GM23338 (cell line): Measurements from ENCODE around the gene ARID1B. TPM values are rescaled to one million over a fixed set of nuclear protein-coding genes. Genes with fewer than 3 reads are reported as not detected.

Experiments
- ATAC-seq: fragments of 200-7000 bp; cut with Tn5 transposase; 3 replicates; pipeline ENCODE4 v1.9.1; 2020
- DNase-seq: peaks from one replicate; pipeline ENCODE4 v3.0.0-alpha.2; 2015; ENCODE audit warnings: low spot score
- H2AFZ ChIP-seq: fragments of 200-600 bp; sonication (generic); 2 replicates; pipeline ENCODE4 v1.8.0; 2016; ENCODE audit warnings: antibody characterized with exemption, mild to moderate bottlenecking, moderate library complexity
- H3F3A ChIP-seq: fragments of 200-600 bp; sonication (generic); replicated peaks from 2 replicates; pipeline ENCODE4 v1.8.0; 2017; ENCODE audit warnings: antibody characterized with exemption, mixed run types, low read depth
- H3K27ac ChIP-seq: fragments of 200-600 bp; sonication (generic); 2 replicates; pipeline ENCODE4 v1.6.1; 2016; ENCODE audit warnings: low read depth
- H3K27me3 ChIP-seq: fragments of 200-600 bp; sonication (generic); 2 replicates; pipeline ENCODE4 v1.8.0; 2016; ENCODE audit warnings: mild to moderate bottlenecking, mixed run types, moderate library complexity; ENCODE audit not compliant: insufficient read depth
- H3K36me3 ChIP-seq: fragments of 200-600 bp; sonication (generic); 2 replicates; pipeline ENCODE4 v1.8.0; 2016; ENCODE audit warnings: mild to moderate bottlenecking; ENCODE audit not compliant: insufficient read depth
- H3K4me1 ChIP-seq: fragments of 200-600 bp; sonication (generic); 2 replicates; pipeline ENCODE4 v1.8.0; 2016; ENCODE audit warnings: mild to moderate bottlenecking, moderate library complexity; ENCODE audit not compliant: insufficient read depth
- H3K4me2 ChIP-seq: fragments of 200-600 bp; sonication (generic); 2 replicates; pipeline ENCODE4 v1.7.1; 2017; ENCODE audit warnings: mixed run types
- H3K4me3 ChIP-seq: fragments of 200-600 bp; sonication (generic); 2 replicates; pipeline ENCODE4 v1.6.1; 2016; ENCODE audit warnings: mixed run types
- H3K79me2 ChIP-seq: fragments of 200-600 bp; sonication (generic); replicated peaks from 2 replicates; pipeline ENCODE4 v1.8.0; 2017; ENCODE audit warnings: mild to moderate bottlenecking; ENCODE audit not compliant: insufficient read depth
- H3K9me2 ChIP-seq: fragments of 200-600 bp; sonication (generic); 2 replicates; pipeline ENCODE4 v1.8.0; 2017; ENCODE audit not compliant: insufficient read depth
- H4K20me1 ChIP-seq: fragments of 200-600 bp; sonication (generic); replicated peaks from 2 replicates; pipeline ENCODE4 v1.8.0; 2017; ENCODE audit warnings: mild to moderate bottlenecking; ENCODE audit not compliant: insufficient read depth
- H3K27ac Mint-ChIP-seq: 2 replicates; pipeline ENCODE4 v1.8.0; 2020; ENCODE audit warnings: inconsistent platforms, mild to moderate bottlenecking, moderate library complexity, mixed read lengths
- H3K27me3 Mint-ChIP-seq: 3 replicates; pipeline ENCODE4 v1.8.0; 2022; ENCODE audit warnings: low read depth, mild to moderate bottlenecking, moderate library complexity, mixed read lengths, inconsistent platforms; ENCODE audit not compliant: insufficient read depth, poor library complexity
- H3K36me3 Mint-ChIP-seq: 3 replicates; pipeline ENCODE4 v1.8.0; 2021; ENCODE audit warnings: low read depth, mild to moderate bottlenecking, inconsistent platforms, moderate library complexity, mixed read lengths
- H3K4me1 Mint-ChIP-seq: 3 replicates; pipeline ENCODE4 v1.8.0; 2020; ENCODE audit warnings: mild to moderate bottlenecking, inconsistent platforms, mixed read lengths
- H3K4me3 Mint-ChIP-seq: 3 replicates; pipeline ENCODE4 v1.8.0; 2021; ENCODE audit warnings: moderate library complexity, mild to moderate bottlenecking, inconsistent platforms, mixed read lengths
- H3K9me3 Mint-ChIP-seq: 3 replicates; pipeline ENCODE4 v1.8.0; 2020; ENCODE audit warnings: moderate library complexity, mild to moderate bottlenecking, inconsistent platforms, mixed read lengths
- CREB1 ChIP-seq: fragments of 250-450 bp; sonication (Bioruptor Pico); IDR thresholded peaks from 2 replicates; pipeline ENCODE4 v1.5.0; 2020; ENCODE audit warnings: low read depth, mild to moderate bottlenecking, moderate library complexity
- EZH2 ChIP-seq: fragments of 200-600 bp; sonication (generic); IDR thresholded peaks from one replicate; pipeline ENCODE4 v1.8.0; 2017; ENCODE audit warnings: antibody characterized with exemption, mild to moderate bottlenecking, low read depth; ENCODE audit not compliant: unreplicated experiment
- EZH2phosphoT487 ChIP-seq: fragments of 200-600 bp; sonication (generic); IDR thresholded peaks from one replicate; pipeline ENCODE4 v1.8.1; 2018; ENCODE audit warnings: antibody characterized with exemption; ENCODE audit not compliant: unreplicated experiment
- JUNB ChIP-seq: IDR thresholded peaks from one replicate; pipeline ENCODE4 v1.6.1; 2016; ENCODE audit warnings: antibody characterized with exemption; ENCODE audit not compliant: unreplicated experiment
- NANOG ChIP-seq: IDR thresholded peaks from 2 replicates; pipeline ENCODE4 v1.6.1; 2016; ENCODE audit warnings: antibody characterized with exemption, borderline replicate concordance
- POLR2AphosphoS5 ChIP-seq: IDR thresholded peaks from 2 replicates; pipeline ENCODE4 v1.6.1; 2016; ENCODE audit warnings: antibody characterized with exemption, low read depth
- STAT1 ChIP-seq: IDR thresholded peaks from one replicate; pipeline ENCODE4 v1.6.1; 2016; ENCODE audit warnings: antibody characterized with exemption; ENCODE audit not compliant: unreplicated experiment
- ZNF114 ChIP-seq: fragments of 250-450 bp; sonication (Bioruptor Pico); IDR thresholded peaks from 2 replicates; pipeline ENCODE4 v1.5.0; 2020; ENCODE audit warnings: mild to moderate bottlenecking, moderate library complexity
- ZNF331 ChIP-seq: fragments of 250-450 bp; sonication (Bioruptor Pico); IDR thresholded peaks from 2 replicates; pipeline ENCODE4 v1.5.0; 2020; ENCODE audit warnings: low read depth, mild to moderate bottlenecking, moderate library complexity
- polyA plus RNA-seq: library from polyadenylated mRNA; unstranded; fragments of >200 nt; fragmentation: Nextera tagmentation; extraction: Ambion mirVana; gene quantifications from 2 replicates; pipeline ENCODE4 v1.2.1, GENCODE V29; 2016
- total RNA-seq: library from RNA; depleted of rRNA; stranded (reverse); fragments of >200 nt; shearing (Covaris generic); gene quantifications from 2 replicates; pipeline ENCODE4 v1.2.3, GENCODE V29; 2014
- TF ChIP-seq, protein P1 (sequence below): IDR thresholded peaks from 2 replicates; pipeline ENCODE4 v1.6.1; 2016; ENCODE audit warnings: antibody characterized with exemption
- TF ChIP-seq, protein P2 (sequence below): IDR thresholded peaks from one replicate; pipeline ENCODE4 v1.6.1; 2018; ENCODE audit warnings: antibody characterized with exemption; ENCODE audit not compliant: unreplicated experiment
- TF ChIP-seq, protein P3 (sequence below): fragments of 250-450 bp; sonication (Bioruptor Pico); IDR thresholded peaks from 2 replicates; pipeline ENCODE4 v1.5.0; 2020; ENCODE audit warnings: mild to moderate bottlenecking, moderate library complexity
- TF ChIP-seq, protein P4 (sequence below), 2 experiments: fragments of 200-600 bp in 1 of 2; sonication (generic) in 1 of 2; conservative IDR thresholded peaks; 2 replicates each; pipeline versions ENCODE4 v1.5.1 to v1.6.1; 2016 to 2017; ENCODE audit warnings: antibody characterized with exemption in 2 of 2, low read depth in 2 of 2, mild to moderate bottlenecking in 2 of 2, moderate library complexity in 1 of 2

The ARID1B gene
- total and polyA plus RNA-seq, 2 experiments from 2014 or later: 59.3 to 72.2 TPM

DNA sequence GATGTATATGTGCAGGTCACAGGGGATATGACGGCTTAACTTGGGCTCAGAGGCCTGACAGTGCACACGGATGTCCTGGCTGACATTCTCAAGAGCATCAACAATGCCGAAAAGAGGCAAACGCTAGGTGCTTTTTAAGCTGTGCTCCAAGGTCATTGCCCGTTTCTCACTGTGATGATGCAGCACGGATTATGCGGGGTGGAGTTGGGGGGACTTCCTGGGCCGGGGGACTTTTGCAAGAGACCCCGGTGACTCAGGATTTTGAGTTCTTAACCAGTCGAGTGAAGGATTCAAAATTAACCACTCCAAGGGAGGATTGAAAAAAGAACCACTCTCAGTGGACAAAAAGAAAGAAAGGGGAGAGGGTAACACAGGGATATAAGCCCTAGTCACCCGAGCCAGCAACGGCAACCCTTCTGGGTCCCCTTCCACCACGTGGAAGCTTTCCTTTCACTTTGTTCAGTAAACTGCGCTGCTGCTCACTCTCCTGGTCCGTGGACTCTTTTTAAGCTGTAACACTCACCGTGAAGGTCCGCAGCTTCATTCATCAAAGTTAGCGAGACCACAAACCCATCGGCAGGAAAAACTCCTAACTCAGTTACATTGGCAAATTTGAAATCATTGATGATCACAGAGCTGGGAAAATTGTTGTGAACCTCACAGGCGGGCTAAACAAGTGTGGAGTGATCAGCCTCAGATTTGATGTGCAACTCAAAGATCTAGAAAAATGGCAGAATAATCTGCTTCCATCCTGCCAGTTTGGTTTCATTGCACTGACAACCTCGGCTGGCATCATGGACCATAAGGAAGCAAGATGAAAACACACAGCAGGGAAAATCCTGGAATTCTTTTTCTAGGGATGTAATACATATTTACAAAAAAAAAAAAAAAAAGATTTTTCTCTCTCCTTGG lies 199.3 kb downstream of the ARID1B start:
- Histone ChIP-seq H3F3A (no peaks in the 10 kb centered on the region), H3K79me2 (peaks cover 100% of the 10 kb centered on the region), H3K9me2 (no peaks in the 10 kb centered on the region), H3K4me2 (peak overlapping the region; percentile 53), H3K4me3 (no peak overlapping the region), H3K27me3 (no peaks in the 10 kb centered on the region), H4K20me1 (no peaks in the 10 kb centered on the region), H3K4me1 (peaks cover 57% of the 10 kb centered on the region), H3K36me3 (no peaks in the 10 kb centered on the region), H2AFZ (no peak overlapping the region), H3K27ac (peak overlapping the region; percentile 89)
- ATAC-seq: peak; percentile 17; the same call in 2 of the 3 replicates
- Mint-ChIP-seq H3K9me3 (no peaks in the 10 kb centered on the region), H3K4me1 (peaks cover 76% of the 10 kb centered on the region), H3K36me3 (no peaks in the 10 kb centered on the region), H3K27me3 (peaks cover 6% of the 10 kb centered on the region), H3K4me3 (peak overlapping the region; percentile 11; the same call in 1 of the 3 replicates), H3K27ac (peak overlapping the region; percentile 89)
- TF ChIP-seq ZNF114 (no peak), NANOG (no peak), JUNB (no peak), ZNF331 (CRISPR knock-in tag) (no peak), CREB1 (CRISPR knock-in tag) (no peak), EZH2phosphoT487 (no peak), EZH2 (no peak), POLR2AphosphoS5 (no peak), STAT1 (no peak)
- TF ChIP-seq, protein P1, sequence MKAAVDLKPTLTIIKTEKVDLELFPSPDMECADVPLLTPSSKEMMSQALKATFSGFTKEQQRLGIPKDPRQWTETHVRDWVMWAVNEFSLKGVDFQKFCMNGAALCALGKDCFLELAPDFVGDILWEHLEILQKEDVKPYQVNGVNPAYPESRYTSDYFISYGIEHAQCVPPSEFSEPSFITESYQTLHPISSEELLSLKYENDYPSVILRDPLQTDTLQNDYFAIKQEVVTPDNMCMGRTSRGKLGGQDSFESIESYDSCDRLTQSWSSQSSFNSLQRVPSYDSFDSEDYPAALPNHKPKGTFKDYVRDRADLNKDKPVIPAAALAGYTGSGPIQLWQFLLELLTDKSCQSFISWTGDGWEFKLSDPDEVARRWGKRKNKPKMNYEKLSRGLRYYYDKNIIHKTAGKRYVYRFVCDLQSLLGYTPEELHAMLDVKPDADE: no peak
- TF ChIP-seq, protein P2, sequence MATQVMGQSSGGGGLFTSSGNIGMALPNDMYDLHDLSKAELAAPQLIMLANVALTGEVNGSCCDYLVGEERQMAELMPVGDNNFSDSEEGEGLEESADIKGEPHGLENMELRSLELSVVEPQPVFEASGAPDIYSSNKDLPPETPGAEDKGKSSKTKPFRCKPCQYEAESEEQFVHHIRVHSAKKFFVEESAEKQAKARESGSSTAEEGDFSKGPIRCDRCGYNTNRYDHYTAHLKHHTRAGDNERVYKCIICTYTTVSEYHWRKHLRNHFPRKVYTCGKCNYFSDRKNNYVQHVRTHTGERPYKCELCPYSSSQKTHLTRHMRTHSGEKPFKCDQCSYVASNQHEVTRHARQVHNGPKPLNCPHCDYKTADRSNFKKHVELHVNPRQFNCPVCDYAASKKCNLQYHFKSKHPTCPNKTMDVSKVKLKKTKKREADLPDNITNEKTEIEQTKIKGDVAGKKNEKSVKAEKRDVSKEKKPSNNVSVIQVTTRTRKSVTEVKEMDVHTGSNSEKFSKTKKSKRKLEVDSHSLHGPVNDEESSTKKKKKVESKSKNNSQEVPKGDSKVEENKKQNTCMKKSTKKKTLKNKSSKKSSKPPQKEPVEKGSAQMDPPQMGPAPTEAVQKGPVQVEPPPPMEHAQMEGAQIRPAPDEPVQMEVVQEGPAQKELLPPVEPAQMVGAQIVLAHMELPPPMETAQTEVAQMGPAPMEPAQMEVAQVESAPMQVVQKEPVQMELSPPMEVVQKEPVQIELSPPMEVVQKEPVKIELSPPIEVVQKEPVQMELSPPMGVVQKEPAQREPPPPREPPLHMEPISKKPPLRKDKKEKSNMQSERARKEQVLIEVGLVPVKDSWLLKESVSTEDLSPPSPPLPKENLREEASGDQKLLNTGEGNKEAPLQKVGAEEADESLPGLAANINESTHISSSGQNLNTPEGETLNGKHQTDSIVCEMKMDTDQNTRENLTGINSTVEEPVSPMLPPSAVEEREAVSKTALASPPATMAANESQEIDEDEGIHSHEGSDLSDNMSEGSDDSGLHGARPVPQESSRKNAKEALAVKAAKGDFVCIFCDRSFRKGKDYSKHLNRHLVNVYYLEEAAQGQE: no peak
- TF ChIP-seq, protein P3, sequence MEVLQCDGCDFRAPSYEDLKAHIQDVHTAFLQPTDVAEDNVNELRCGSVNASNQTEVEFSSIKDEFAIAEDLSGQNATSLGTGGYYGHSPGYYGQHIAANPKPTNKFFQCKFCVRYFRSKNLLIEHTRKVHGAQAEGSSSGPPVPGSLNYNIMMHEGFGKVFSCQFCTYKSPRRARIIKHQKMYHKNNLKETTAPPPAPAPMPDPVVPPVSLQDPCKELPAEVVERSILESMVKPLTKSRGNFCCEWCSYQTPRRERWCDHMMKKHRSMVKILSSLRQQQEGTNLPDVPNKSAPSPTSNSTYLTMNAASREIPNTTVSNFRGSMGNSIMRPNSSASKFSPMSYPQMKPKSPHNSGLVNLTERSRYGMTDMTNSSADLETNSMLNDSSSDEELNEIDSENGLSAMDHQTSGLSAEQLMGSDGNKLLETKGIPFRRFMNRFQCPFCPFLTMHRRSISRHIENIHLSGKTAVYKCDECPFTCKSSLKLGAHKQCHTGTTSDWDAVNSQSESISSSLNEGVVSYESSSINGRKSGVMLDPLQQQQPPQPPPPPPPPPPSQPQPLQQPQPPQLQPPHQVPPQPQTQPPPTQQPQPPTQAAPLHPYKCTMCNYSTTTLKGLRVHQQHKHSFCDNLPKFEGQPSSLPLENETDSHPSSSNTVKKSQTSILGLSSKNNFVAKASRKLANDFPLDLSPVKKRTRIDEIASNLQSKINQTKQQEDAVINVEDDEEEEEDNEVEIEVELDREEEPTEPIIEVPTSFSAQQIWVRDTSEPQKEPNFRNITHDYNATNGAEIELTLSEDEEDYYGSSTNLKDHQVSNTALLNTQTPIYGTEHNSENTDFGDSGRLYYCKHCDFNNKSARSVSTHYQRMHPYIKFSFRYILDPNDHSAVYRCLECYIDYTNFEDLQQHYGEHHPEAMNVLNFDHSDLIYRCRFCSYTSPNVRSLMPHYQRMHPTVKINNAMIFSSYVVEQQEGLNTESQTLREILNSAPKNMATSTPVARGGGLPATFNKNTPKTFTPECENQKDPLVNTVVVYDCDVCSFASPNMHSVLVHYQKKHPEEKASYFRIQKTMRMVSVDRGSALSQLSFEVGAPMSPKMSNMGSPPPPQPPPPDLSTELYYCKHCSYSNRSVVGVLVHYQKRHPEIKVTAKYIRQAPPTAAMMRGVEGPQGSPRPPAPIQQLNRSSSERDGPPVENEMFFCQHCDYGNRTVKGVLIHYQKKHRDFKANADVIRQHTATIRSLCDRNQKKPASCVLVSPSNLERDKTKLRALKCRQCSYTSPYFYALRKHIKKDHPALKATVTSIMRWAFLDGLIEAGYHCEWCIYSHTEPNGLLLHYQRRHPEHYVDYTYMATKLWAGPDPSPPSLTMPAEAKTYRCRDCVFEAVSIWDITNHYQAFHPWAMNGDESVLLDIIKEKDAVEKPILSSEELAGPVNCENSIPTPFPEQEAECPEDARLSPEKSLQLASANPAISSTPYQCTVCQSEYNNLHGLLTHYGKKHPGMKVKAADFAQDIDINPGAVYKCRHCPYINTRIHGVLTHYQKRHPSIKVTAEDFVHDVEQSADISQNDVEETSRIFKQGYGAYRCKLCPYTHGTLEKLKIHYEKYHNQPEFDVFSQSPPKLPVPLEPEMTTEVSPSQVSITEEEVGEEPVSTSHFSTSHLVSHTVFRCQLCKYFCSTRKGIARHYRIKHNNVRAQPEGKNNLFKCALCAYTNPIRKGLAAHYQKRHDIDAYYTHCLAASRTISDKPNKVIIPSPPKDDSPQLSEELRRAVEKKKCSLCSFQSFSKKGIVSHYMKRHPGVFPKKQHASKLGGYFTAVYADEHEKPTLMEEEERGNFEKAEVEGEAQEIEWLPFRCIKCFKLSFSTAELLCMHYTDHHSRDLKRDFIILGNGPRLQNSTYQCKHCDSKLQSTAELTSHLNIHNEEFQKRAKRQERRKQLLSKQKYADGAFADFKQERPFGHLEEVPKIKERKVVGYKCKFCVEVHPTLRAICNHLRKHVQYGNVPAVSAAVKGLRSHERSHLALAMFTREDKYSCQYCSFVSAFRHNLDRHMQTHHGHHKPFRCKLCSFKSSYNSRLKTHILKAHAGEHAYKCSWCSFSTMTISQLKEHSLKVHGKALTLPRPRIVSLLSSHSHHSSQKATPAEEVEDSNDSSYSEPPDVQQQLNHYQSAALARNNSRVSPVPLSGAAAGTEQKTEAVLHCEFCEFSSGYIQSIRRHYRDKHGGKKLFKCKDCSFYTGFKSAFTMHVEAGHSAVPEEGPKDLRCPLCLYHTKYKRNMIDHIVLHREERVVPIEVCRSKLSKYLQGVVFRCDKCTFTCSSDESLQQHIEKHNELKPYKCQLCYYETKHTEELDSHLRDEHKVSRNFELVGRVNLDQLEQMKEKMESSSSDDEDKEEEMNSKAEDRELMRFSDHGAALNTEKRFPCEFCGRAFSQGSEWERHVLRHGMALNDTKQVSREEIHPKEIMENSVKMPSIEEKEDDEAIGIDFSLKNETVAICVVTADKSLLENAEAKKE (CRISPR knock-in tag): no peak
- TF ChIP-seq, protein P4, sequence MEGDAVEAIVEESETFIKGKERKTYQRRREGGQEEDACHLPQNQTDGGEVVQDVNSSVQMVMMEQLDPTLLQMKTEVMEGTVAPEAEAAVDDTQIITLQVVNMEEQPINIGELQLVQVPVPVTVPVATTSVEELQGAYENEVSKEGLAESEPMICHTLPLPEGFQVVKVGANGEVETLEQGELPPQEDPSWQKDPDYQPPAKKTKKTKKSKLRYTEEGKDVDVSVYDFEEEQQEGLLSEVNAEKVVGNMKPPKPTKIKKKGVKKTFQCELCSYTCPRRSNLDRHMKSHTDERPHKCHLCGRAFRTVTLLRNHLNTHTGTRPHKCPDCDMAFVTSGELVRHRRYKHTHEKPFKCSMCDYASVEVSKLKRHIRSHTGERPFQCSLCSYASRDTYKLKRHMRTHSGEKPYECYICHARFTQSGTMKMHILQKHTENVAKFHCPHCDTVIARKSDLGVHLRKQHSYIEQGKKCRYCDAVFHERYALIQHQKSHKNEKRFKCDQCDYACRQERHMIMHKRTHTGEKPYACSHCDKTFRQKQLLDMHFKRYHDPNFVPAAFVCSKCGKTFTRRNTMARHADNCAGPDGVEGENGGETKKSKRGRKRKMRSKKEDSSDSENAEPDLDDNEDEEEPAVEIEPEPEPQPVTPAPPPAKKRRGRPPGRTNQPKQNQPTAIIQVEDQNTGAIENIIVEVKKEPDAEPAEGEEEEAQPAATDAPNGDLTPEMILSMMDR (conservative IDR thresholded peaks at IDR 0.05; ENCODE audit: low read depth in 2 of 2): no peak
- DNase-seq: peak; percentile 35
